Esophagus mucosa (tissue), 1 donor: ENCODE data around the gene FEM1C. TPM values are rescaled to one million over a fixed set of nuclear protein-coding genes. Genes with fewer than 3 reads are reported as not detected.

Experiments
- ATAC-seq: fragments of 200-7000 bp; cut with Tn5 transposase; one replicate; pipeline ENCODE4 v1.9.1; 2020
- total RNA-seq: library from RNA; stranded (reverse); gene quantifications from one replicate; pipeline ENCODE4 v1.2.4, GENCODE V29; 2023
- donor health status: DM: yes; HTN: yes; CAD: no.

The FEM1C gene
- total RNA-seq, 1 donor from 2014 or later: 9.0 TPM

DNA sequence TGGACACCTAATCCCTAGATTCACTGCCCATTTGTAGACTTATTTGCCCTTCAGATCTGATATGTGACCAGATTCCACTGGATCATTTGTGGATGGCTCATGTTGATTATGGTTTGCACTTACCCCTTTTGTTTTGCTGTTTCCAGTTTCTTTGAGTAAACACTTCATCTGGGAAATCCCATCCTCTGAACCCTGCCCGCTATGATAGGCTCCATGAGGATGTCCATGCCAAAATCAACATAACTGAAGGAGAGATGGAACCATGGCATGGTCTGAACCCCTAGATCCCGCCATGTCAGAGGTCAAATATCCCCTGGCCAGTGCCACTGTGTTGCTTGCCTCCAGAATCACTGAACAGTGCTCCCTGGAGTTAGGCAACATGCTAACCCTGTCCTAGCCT is 11.7 kb upstream of the FEM1C start:
- no peak for ATAC-seq

DNA sequence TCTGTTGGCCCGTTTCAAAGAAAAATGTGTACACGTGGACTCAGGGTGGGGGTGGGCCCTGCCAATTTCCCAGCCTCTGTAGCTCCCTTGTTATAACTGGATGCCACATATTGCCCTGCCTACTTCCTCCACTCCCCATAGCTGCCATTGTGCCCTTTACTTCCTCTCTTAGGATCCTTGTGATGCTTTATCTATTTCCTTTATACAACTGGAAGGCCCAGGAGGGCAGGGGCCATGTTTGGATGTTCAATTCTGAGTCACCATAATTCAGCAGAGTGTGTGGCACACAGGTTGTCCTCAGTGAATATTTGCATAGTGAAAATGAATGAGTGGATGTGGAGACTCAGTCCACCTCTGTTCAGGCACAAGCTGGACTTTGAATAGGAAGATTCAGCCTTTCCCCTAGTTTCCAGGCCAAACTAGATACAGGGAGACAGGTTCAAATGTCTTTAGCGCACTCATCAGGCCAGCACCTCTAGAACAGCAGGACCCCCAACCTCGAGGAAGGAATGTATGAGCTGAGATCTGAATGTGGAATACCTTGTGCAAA is 10.6 kb upstream of the FEM1C start:
- peak; percentile 21 for ATAC-seq

DNA sequence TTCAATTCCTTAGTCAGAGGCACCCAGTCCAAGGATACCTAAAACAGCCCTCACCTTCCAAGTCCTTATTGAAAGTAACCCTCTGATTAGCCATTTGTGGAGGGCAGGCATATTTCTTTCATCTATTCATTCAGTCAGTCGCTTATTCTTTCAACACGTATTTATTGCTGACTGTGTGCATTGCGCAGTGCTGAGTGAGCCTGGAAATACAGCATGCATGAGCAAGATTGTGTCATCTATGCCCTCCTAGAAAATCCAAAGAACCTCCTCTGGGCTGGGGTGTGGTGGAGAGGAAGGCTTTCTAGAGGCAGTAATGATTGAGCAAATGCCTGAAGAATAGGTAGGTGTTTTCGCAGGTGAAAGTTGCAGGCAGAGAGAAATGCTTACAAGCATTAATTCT is 8.5 kb upstream of the FEM1C start:
- peak; percentile 95 for ATAC-seq

DNA sequence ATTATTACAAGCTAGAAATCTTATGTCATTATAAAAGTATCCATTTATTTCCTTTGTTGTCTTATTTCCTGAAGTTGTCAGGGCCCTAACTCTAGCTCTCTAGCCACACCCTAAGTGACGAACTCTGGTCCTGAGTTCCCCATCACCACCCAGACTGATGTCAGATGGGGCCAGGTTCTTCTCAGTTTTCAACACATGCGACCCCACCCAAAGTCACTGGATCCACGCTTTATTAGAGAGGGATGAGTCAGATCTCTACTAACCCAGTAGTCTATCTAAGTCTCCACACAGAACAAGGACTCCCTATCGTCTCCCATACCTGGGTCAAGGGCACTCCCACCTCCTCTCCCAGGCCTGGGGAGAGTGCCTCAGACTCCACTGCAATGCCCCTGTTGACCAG is 6.8 kb upstream of the FEM1C start:
- peak; percentile 81 for ATAC-seq

DNA sequence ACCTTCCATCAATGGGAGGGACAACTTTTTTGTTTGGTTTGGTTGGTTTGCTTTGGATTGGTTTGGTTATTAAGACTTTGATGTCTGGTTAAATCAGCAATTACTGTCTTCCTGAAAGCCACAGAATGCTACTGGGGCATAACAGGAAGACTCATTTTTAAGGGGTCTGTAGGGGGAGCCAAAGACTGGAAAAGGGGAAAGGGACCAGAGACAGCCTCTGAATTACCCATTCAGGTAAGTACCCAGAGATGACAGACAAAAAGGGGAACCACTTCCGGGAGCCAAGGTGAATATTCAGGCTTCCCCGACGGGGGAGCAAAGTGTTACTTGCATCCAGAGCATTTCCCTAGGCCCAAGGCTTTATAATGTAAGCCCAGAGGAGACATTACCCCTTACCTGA is 4.6 kb upstream of the FEM1C start:
- no peak for ATAC-seq

DNA sequence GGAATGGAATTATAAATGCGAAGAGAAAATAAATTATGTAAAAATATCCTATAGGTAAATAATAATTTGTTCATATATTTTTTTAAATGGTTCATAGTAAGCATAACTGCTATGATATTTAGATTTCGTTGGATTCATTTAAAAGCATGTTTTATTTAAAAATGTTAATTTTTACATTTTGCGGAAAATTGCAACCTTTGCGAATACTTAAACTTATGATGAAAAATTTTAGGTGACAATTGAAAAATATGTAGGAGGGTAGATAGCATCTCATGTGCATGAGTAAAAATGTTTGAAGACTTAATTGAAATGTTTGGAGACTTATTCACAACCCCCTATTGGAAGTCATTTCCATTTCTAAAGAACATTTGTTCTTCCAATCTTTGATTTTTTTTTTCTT is 4.1 kb upstream of the FEM1C start:
- ATAC-seq: no peak

DNA sequence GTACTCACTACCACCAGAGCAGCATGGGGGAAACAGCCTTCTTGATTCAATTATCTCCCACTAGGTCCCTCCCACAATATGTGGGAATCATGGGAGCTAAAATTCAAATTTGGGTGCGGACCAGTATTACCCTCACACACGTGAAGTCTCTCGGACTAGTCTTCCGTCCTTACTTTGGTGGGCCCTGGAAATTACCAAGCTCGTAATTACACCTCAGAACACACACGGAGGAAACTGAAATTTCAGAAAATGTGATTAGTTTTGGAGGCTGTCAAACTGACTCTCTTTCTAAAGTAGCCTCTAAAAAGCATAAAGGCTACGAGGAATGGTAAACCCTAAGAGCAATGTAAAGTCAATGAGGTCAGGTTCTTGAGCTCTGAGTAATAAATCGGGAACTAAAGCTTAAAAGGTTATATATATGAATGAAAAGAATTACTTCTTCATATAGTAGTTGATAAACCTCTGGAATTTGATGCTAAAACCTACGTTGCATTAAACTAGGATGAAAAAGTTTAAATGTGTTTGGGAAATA is 842 bp upstream of the FEM1C start:
- ATAC-seq: no peak

DNA sequence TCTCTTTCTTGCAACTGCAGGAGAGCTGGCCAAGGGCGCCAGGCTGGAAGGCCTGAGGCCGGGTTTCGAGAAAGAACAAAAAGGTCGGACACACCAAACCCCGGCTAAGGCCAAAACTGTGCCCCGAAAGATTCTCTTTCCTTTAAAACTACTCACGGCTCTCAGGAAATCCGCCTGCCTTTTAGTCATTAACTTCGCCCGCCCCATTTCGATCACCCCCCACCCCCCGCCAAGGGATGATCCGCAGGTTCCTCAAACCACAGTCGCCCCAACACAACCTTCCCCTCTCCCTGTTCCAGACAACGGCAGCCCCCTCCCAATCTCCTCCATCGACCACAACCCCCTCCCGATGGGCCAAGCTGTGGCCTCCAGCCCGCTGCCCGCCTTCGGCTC is 536 bp downstream of the FEM1C start:
- ATAC-seq: peak; percentile 50

DNA sequence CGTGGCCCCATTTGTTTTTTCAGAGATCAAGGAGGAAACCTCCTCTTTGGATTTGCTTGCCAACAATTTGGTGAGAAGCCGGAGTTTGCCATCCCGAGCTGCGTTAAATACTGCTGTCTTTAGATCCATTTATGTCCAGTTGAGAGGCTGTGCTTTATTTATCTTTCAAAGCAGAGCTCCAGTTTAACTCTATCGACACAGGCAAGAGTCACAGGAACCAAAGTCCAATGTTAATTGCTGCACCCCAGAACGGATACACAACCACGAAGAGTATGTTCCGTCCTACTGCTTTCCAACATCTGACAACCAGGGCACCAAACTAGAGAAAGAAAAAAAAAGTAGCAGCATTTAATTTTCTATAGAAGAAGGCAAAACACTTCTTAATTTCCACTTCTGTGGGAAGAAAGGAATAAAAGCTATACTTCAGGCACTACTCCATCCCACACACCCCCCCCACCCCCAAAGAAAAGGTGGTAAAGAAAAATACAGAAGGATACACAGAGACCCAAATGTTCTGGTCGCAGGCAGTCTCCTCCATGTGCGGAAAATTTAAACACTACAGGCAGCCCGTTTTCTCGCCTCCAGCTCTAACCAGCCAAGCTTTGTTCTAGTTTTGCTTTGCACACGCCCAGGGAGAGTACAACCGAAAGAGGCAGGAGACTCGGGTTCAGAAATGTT is 1.1 kb downstream of the FEM1C start:
- ATAC-seq: peak; percentile 35

DNA sequence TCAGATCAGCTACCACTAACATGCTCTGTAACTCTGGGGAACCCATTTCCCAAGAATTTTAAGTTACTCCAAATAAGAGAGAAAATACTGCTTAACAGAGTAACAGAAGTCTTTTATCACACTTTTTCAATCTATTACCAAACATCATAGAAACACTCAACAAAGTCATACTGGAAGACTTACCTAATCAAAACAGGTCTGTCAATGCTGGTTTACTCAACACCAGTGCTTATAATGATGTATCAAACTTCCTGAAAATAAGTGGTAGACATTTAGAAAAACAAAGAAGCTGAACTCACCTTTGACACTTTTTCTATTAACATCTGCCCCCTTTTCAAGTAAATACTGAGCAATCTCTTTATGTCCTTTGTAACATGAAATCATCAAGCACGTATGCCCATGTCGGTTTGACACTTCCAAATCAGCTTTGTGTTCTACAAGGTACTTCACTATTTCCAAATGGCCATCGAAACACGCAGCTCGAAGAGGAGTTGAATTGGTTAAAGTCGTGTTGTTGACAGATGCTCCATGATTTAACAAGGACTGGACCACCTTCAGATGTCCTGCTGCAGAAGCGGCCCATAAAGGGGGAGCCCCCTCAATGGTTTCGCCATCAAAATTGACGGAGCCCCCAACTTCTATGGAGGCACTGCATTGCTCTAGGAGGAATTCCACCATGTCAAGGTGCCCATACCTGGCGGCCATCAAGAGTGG is 1.8 kb downstream of the FEM1C start:
- no peak for ATAC-seq

DNA sequence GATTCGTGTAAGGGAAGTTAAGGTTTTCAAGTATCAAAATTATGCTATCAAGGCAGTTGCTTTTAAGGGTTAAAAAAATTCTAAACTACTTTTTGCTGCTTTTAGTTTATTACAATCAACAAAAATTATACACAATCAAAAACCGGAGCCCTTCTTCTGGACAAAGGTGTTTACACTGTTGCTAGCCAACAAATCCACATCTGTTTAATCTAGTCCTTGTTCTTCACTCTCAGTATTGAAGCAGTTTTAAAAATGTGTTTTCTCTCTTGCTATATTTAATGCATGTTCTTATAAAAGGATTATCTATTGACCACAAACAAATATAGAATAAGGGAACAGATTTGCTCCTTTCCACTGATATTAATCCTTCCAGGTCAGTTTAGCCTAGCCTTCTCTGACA is 2.5 kb downstream of the FEM1C start:
- no peak for ATAC-seq

DNA sequence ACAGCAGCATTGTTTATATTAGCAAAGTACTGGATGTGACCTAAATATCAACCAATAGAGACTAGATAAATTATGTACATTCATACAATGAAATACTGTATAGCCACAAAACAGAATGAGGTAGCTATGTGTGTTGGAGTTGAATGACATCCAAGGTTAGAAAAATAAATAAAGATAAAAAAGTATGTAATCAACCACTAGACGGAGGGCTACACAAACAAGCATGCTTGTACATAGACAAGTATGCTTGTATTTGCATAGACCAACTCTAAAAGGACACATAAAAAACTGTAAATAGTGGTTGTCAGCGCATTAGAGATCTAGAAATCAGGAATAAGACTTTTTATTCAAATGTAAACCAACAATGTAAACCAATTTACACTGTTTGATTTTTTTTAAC is 3.0 kb downstream of the FEM1C start:
- no peak for ATAC-seq

DNA sequence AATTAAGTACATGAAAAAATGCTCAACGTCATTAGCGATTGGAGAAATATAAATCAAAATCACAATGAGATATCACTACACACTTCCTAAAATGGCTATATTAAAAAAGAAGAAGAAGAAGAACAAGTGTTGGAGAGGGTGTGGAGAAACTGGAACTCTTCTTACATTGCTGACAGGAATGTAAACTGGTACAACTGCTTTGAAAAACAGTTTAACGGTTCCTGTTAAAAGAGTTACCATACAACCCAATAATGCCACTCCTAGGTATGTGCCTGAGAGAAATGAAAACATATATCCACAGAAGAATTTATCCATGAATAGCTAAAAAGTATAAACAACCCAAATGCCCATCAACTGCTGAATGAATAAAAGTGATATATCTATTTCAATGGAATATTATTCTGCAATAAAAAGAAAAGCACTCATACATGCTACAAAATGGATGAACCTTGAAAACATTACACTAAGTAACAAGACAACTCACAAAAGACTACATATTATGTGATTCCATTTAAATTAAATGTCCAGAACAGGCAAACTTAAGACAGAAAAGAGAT is 9.0 kb downstream of the FEM1C start:
- ATAC-seq: peak; percentile 75

DNA sequence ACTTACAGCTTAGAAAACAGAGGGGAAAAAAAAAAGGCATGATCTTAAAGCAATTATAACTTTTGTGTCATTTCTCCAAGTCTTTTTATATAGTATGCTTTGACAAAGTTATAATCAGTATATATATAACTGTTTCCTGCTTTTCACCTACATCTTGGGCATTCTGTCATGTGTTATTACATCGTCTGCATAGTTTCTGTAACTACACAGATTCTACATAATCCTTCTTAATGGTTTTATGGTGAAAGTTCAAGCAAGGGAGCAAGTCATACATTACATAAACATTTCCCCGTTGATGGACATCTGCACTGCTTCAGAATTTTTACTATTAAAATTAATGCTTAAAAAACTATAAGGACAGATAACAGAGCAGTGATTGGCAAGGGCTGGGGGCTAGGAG is 12.1 kb downstream of the FEM1C start:
- ATAC-seq: no peak

DNA sequence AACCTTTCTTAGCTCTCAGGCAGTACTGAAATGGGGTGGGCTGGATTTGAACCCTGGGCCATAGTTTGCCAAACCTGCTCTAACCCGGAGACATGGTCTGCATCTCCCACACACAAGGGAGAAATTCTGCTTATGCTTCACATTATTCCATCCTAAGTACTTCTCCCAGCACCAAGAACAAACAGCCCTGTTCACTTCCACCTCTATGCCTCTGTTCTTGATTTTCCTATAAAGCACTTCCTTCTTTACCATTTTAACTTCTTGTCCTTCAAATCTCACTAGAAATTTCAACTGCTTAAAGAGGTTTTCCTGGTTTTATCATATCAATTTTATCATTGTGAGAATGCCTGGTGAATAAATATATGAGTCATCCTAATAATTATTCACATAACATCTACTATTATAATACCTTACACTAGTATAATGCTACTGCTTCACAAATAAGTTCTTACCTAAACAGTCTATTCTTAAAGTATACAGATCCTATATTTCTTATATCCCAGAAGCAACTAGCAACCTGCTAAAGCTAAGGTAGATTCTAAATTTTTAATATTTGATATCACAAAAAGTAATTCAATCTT is 12.7 kb downstream of the FEM1C start:
- ATAC-seq: no peak

DNA sequence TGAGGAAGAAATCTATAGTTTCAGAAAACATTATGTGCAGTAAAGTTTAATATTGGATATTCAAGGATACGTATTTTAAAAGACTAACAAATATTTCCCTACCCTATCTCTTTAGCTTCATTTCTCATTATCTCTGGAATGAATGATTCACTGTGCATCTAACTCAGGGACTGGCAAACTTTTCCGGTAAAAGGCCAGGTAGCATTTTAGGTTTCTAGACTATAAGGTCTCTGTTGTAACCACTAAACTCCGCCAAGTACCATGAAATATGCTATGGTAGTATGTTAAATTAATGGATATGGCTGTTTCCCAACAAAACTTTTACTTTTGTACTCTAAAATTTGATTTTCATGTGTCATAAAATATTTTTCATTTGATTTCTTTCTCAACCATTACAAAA is 13.2 kb downstream of the FEM1C start:
- ATAC-seq: no peak

DNA sequence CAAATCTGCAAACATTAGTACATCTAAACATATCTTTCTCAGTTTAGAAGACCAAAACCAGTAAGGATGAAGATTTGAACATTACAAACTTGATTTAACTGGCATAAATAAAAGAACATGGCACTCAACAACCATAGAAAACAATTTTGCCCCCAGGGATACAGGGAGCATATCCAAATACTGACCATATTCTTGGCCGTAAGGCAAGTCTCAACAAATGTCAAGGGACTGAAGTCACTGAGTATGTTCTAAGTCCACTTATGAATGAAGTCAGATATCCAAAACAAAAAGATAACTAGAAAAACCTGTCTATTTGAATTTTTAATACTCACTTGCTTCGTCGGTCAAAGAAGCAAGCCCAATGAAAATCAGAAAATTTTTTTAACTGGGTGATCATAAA is 14.1 kb downstream of the FEM1C start:
- ATAC-seq: no peak

DNA sequence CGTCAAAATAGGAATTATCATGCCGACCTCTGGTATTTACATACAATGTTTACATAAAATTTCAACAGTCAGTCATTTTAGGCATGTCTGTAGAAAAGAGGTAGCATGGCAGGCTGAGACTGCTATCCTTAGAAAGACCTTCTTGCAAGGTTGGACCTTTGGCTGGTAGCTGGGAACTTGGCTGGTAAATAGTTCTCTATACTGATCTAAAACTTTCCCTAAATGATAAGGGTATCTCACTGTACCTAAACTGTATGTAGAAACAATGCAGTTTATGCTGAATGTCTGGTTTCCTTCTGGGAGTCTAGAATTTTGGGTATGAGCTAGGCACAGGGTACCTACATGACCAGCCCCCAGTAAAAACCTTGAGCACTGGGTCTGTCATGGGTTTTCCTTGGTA is 18.0 kb downstream of the FEM1C start:
- no peak for ATAC-seq

DNA sequence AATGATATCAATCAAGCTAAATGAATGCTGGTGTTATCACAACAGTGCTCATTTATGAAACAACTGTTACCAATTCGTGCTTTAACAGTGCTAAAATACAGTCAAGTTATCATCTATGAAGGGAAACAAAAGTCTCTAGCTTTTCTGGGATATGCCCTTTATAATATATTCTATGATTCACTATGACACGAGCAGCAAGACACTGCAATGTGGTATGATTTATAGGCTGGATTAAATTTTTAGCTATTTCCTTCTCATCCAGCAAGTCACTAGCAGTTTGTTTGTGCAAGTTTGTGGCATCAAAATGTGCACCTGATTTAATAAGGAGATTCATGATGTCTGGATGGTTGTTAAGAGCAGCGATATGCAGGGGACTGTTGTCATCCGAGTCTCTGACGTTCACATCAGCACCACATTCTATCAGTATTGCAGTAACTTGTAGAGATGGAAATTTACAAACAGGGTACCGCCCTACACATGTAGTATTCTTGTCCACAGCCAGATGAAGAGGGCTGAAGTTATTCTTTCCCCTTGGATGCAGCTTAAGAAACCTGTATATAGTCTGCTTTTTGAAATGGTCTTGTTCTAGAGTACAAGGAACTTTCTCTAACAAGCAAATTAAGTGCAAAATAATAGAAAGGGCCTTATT is 20.3 kb downstream of the FEM1C start:
- peak; percentile 52 for ATAC-seq

DNA sequence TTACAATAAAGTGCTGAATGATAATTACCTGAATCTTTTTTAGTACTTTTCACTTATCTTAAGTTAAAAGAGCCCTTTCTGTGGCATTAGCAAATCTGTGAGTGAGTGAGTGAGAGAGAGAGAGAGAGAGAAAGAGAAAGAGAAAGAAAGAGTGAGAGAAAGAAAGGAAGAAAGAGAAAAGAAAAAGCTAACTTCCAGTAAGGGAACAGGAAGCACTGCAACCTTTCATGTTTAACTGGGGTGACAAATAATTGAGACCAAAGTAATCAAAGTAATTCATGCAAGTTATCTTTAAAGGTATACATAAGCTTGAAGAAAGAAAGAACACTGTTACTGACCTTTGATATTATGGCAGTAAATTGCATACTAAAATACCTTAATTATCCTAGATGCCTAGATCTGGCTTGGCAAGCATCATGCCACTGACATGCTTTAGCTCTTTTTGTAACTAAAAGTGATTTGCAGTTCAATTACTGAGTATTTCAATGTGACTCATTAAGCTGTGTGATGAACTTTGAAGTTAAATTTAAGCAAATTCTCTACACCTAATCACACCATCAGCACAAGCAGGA is 21.7 kb downstream of the FEM1C start:
- no peak for ATAC-seq

DNA sequence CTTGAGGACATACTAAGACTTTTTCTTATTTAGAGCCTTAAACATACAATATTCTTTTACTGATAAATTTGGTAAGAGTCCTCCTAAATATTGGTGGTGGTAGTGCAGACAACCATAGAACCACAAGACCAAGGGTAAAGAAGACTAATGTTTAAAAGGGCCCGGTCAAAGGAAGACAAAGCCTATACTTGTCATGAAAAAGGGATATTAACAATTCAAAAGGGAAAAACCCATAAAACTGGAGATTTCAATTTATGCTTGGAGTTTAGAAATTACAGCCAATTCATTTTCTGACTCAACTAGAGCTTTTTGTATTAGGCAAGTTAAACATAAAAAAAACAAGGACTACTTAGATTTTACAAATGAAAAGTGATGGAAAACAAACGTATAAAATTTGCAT is 24.4 kb downstream of the FEM1C start:
- ATAC-seq: no peak

DNA sequence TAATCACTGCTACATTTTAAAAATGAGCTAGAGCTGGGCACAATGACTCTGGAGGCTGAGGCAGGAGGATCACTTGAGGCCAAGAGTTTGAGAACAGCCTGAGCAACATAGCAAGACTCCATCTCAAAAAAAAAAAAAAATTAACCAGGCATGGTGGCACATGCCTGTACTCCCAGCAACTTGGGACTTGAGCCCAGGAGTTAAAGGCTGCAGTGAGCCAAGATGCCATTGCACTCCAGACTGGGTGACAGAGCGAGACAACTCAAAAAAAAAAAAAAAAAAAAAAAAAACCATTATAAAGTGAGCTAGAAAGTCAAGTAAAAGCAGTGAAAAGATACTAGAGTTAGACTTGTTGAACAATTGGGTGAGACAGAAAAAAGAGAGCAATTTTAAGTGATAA is 28.2 kb downstream of the FEM1C start:
- no peak for ATAC-seq

DNA sequence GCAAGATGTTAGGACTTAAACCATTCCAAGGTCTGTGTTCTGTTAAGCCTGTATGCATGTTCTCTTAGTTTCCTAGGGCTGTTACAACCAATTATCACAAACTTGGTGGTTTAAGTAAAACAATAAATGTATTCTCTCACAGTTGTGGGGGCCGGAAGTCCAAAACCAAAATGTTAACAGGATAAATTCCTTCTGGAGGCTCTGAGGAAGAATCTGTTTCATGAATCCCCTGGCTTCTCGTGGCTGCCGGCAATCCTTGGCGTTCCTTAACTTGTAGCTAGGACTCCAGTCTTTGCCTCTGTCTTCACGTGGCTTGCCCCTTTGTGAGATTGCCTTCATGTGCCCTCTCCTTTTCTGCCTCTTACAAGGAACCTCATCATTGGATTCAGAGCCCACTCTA is 30.4 kb downstream of the FEM1C start:
- ATAC-seq: no peak
